SK-N-DZ (cell line): ENCODE data around the gene ZIC5.

Experiments used
- DNase-seq: peaks from one replicate; pipeline ENCODE4 v3.0.0-alpha.2; 2015; ENCODE audit warnings: low spot score

The ZIC5 gene

DNA sequence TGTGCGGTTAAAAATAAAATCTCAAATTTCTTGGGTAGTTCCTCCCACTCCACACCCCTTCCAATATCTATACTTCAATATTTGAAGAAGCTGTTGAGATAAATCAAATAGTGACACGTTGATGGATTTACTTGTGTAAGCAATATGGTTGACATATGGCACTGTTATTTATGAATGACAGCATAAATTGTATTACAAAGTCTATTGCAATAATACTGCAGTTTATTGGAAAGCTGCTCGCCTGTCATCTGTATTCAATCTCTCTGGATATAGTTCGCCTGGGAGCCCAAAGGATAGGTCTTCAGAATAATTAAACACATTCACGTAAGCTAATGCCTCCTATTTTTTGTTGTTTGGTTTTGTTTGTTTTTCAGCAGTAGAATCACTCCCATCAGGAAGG lies 5.0 kb upstream of the ZIC5 start:
- no peak for DNase-seq

DNA sequence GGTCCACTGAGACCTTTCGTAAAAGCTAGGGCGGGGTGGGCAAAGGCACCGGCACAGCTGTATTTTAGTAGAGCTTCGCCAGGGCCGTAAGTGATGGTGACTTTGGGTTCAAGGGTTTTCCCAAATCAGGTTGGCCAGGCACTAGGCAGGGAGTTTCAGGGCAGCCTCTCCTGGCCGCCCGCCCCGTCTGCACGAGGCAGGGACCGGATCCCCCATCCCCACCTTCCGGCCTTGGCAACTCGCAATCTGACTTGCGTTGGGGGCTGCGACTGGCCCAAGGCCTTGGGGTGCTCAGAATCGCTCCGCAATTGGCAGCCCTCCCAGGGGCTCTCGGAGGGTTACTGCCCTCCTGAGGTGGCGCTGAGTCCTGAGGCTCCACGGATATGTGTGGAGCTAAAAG lies 4.1 kb upstream of the ZIC5 start:
- DNase-seq, result no peak

DNA sequence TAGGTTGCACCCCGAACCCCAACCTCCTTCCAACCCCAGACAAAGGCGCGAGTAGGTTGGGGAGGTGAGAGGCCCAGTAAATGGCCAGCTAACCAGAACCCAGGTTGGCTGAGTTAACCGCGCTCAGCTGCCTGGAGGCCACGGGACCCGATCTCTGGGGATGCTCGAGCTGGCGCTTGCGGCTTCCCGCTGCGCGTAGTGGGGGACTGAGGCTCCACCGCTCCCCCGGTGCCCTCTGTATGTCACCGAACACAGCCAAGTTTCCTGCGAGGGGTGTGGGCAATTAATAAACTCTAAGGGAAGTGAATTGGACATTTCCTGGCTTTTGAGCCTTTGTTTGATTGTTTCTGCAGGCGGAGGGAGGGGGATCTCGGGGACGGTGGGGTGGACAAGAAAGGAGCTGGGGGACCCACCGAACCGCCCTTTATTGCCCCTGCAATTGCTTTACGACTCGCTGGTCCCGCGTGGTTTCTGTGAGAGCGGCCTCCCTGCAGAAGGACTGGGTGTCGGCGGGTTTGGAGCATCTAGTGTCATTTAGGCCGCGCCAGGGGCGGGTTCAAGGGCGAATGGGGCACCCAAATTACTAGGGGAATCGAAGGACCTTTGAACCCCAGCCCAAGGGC lies 3.5 kb upstream of the ZIC5 start:
- DNase-seq, result no peak

- no peak for DNase-seq
These were observed 2.9 kb upstream of the ZIC5 start for GRCh38 chr13:99974296-99974938.

GRCh38 chr13:99973808-99974185 lies 2.2 kb upstream of the ZIC5 start:
- no peak for DNase-seq

DNA sequence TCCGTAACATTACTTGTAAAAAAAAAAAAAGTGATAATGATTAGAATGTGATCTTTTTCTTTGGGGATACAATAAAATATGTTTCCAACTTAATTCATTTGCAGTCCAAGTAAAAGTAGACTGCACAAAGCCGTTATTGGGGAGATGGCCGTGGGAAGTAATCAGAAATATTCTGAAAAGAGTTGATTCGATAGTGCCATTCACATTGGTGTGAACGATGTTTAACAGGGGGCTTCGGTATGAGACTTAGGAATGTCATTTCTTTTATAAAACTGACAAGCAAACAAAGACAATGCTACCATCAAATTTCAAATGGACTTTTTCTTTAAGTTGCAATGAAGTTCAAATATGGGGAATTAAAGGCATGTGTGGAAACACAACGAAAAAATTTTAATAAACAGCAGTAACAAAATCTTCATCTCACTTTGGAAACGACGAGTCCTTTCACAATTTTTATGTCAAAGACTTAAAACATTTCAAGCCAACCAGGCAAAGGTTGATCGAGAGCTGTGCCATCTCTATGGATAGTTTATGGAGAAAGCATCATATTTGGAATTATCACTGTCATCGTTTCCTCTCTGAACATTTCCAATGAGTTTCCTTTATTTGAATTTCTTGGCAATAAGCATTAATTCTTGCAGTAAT lies 1.7 kb upstream of the ZIC5 start:
- no peak for DNase-seq

DNA sequence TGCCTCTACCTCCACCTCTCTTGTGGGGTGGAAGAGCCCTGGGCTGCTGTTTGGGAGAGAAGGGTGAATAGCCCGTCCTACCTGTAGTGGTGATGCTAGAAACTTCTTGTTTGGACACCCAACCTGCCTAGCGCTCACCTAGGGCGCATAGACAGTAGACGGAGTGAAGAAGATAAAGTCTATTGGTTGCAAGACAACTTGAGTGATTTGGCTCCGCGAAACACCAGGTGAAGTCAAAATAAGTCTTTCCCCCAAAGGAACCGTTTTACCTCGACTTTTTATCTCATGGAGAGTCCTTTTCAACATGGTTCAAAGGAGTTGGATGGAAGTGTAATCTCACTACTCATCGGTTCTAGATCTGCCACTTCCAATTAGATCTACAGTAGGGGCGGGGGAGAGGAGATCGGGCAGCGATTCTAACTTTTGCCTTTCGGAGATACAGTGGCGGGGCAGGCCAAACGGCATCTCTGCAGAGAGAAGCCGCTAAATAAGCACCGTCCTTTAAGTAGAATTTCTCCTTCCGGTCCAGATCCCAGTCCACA lies 694 bp upstream of the ZIC5 start:
- no peak for DNase-seq

- no peak for DNase-seq
These were observed 654 bp downstream of the ZIC5 start for GRCh38 chr13:99970651-99971575.

- no peak for DNase-seq
These were observed 1.5 kb downstream of the ZIC5 start for GRCh38 chr13:99969919-99970650.

GRCh38 chr13:99969453-99969918 lies 2.1 kb downstream of the ZIC5 start:
- no peak for DNase-seq

DNA sequence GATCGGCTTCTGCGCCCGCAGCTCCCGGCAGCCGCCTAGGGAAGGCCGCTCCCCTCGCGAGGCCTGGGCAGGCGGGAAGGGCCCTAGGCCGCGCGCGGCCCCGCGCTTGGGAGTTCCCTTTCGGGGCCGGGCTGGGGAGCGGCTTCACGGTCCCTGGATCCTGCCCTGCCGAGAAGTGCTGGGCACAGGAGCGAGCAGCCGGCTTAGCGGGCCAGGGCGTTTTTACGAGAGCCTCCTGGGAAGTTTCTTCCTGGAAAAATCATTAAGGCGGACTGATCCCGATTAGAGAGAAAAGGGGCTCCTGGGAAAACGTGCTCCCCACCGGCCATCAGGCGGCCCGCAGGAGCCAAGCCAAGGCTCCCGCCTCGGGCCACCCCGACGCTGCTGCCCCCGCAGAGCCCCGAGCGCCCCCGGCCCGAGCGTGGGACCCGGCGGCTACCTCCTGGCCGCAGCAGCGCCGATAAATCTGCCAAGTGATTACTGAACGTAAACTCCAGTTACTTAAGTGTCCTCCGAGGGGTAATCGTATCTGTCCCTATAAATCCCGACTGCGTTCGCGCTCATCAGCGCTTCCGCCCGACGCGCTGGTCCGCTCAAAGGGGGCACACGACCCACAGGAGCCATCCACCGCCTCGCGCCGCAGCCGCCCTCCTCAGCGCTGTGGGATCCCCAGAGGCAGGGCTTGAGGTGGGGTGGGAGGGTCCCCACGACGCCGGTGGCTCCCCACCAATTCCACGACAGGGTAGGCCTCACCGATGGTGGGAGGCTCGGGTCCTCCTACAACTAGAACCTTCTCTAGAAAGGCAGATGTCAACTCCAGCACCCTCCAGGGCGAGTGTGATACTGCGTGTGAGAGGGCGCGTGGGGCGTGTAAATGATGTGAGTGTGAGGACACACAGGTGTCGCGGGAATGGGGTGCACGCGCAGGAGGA lies 2.8 kb downstream of the ZIC5 start:
- DNase-seq, result no peak

GRCh38 chr13:99967869-99968520 lies 3.6 kb downstream of the ZIC5 start:
- DNase-seq, result no peak

DNA sequence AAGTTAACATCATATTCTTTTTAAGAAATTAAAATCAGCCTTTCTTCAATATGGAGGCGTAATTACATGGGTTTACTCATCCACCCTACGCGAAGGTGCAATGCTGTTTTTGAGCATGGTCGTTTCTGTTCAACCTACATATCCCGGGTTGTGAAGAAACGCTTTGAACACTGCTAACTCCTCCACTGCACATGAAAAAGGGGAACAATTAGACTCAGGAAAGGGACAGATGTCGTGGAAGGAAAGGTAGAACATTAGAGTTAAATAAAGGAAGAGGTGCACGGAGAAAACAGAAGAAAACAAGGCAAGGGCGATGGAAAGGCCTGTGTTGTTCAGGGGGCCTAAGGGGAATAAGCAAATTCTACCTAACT lies 4.1 kb downstream of the ZIC5 start:
- no peak for DNase-seq

DNA sequence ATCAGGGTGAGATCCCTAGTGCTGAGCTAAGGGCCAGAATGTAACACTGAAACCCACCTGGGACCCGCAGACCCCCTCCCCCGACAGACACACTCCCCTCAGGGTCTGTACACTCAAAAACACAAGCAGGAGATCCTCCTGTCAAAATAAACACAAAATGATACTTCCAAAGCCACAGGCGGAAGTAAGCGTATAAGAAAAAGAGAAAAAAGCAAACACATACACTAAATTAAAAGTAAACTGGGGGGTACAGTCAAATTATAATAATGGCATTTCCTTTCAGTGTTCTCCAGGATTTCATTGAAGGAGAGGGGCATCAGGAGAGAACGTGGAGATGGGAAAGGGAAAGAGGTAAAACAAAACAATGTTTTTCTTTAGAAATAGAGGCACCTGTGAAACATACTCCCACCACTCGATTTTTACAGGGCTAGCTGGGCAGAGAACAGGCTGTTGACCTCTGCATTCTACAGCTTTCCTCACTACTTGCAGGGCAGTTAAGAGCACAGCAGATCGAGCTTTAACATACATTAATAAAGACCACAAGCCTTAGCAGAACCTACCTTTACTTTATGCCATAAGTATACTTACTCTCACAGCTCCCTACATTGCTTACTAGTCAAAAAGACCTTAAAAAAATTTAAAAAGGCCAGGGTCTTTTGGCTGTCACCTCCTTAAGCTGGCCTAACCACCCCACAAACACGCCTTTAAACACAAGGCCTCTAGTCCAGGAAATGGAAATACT lies 5.3 kb downstream of the ZIC5 start:
- DNase-seq, result no peak

DNA sequence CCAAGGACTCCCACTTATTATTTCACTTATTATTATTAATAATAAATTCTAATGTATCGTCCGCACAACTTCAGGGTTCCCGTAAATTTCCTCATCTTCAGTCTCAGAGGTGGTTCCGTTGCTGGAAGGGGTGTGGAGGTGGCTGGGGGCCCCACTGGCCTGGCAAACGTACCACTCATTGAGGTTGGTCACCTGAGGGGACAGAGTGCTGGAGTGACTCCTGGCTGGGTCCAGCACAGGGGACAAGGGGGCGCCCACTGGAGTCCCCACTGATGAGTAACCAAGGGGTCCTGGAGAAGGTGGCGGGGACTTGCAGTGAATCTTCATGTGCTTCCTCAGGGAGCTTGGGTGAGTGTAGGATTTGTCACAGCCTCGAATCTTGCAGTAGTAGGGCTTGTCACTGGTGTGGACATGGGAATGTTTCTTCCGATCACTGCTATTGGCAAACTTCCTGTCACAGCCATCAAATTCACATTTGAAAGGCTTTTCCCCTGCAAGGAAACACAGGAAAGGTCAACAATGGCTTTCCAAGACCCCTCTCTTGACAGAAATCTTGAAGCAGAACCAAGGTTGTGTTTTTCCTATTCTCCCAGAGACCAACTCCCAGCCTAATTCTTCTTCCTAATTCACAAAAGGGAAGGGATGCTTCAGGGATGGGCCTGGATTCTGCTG lies 6.1 kb downstream of the ZIC5 start:
- DNase-seq, result no peak

DNA sequence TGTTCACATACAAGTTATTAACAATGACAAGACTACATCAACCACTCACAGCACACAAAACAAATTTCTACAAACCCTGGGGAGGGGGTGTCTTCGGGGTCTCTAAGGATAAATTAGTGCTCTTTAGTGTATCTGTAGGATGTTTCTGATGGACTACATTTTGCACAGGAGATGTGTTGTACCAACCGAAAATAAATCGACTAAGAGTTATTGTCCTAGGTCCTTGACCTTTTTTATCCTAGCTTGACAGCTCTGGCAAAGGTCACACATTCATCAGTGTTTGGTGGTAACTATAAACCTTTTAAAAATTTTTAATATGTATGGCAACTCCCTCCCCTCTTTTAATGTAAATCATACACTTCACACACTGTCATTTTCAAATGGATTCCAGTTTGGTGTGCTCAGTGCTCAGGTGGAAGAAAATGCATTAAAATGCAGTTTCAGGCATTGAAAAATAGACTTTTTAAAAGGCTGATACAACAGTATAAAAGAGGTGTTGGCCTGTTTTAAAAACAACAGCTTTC lies 7.7 kb downstream of the ZIC5 start:
- DNase-seq, result no peak

DNA sequence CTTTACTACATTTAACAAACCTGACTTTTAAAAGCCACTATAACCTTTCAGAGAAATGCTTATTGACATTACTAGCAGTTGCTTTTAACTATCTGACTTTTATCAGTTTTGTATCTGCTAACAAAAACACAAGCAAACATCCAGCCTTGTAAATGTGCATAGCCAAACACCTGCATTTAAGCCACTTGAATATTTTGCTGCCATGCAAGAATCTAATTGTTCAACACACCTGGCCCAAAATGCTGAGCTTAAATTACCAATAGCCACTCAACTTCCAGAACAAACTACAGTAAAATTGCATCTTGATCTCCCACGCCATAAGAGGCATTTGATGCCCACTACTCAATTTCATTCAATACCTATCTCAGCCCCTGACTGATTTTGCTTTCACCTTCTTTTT lies 9.3 kb downstream of the ZIC5 start:
- DNase-seq, result no peak

DNA sequence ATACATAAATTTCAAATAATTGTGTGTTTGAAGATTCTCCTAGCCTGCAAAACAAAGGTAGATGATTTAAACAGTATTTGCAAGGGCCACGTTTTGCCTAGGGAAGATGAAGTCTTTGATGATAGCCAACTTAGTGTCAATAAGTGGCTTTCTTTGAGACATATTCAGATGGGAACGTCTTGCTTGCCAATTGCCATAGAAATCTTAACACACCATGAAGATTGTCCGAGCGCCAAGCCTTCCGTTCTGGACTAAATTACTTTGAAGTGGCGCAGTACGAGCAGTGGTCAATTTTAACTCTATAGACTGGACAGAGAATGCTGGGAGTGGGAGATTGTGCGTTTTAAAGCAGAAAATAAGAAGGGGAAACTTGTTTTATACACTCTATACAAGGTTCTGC lies 9.9 kb downstream of the ZIC5 start:
- DNase-seq, result no peak
